Heart left ventricle (tissue), 13 donors: ENCODE data around the gene IRS2.

Experiments used
- POLR2A ChIP-seq, 2 donors: fragments of 450-650 bp; IDR thresholded peaks; one replicate each; pipeline ENCODE4 v1.6.1; 2017; ENCODE audit warnings: antibody characterized with exemption in 2 of 2, mild to moderate bottlenecking in 2 of 2, moderate library complexity in 2 of 2
- TF ChIP-seq, protein P1 (sequence below), 12 donors: fragments of 200-600 bp; sonication (generic) in 4 of 12; IDR thresholded peaks; one replicate each; pipeline versions ENCODE4 v1.5.0 to v1.8.0; 2018 to 2022; ENCODE audit warnings: antibody characterized with exemption in 12 of 12, mild to moderate bottlenecking in 5 of 12
- donor health status: ischemic (EF 13 %, LVEDD 7.1; RV severe dilation, severe dysfunction).
- donor health status: DM: no; HTN: yes; CAD: no.
- donor health status: DM: no; HTN: no; CAD: no.
- donor health status: ischemic (EF 25% LVEDD 6.9; RV normal size, moderate dysfunction).
- donor health status: ischemic (EF 25% LVEDD 5.7; RV mildly dilated, moderate dysfunction).
- donor health status: ischemic (EF 35%, LVEDD 5.7; RV mildly dilated, moderate dysfunction).
- donor health status: nonischemic (EF 11% LVEDD 7.7; RV severe dilation, severe dysfunction).
- donor health status: DM: yes; HTN: yes; CAD: no.
- donor health status: PGD.
- donor health status: ischemic (EF 29% LVEDD 5.4; RV normal size, mild dysfunction).
- donor health status: nonischemic (EF 23%, LVEDD 6.1; RV moderate dilation, normal function).

- TF ChIP-seq, protein P1, sequence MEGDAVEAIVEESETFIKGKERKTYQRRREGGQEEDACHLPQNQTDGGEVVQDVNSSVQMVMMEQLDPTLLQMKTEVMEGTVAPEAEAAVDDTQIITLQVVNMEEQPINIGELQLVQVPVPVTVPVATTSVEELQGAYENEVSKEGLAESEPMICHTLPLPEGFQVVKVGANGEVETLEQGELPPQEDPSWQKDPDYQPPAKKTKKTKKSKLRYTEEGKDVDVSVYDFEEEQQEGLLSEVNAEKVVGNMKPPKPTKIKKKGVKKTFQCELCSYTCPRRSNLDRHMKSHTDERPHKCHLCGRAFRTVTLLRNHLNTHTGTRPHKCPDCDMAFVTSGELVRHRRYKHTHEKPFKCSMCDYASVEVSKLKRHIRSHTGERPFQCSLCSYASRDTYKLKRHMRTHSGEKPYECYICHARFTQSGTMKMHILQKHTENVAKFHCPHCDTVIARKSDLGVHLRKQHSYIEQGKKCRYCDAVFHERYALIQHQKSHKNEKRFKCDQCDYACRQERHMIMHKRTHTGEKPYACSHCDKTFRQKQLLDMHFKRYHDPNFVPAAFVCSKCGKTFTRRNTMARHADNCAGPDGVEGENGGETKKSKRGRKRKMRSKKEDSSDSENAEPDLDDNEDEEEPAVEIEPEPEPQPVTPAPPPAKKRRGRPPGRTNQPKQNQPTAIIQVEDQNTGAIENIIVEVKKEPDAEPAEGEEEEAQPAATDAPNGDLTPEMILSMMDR (IDR thresholded peaks at IDR 0.05): no peak
- no peak for TF ChIP-seq POLR2A (IDR thresholded peaks at IDR 0.05)
Observed at GRCh38 chr13:109816808-109817203, 30.4 kb upstream of the IRS2 start.
